DND-41 (cell line): ENCODE results near the gene SGCE.

Experiments
- ATAC-seq: fragments of 200-7000 bp; cut with Tn5 transposase; 3 replicates; pipeline ENCODE4 v1.9.1; 2021; ENCODE audit warnings: low read depth; ENCODE audit not compliant: insufficient read depth
- DNase-seq: peaks from one replicate; pipeline ENCODE4 v3.0.0-alpha.2; 2020
- H2AFZ ChIP-seq: 2 replicates; pipeline ENCODE4 v1.6.0; 2012; ENCODE audit warnings: low read depth, low read length
- H3K27ac ChIP-seq: 2 replicates; pipeline ENCODE4 v1.5.1; 2012; ENCODE audit warnings: low read length, inconsistent platforms
- H3K27me3 ChIP-seq: fragments of 200-600 bp; sonication (generic); 2 replicates; pipeline ENCODE4 v1.6.0; 2012; ENCODE audit warnings: low read length, mild to moderate bottlenecking, inconsistent platforms; ENCODE audit not compliant: insufficient read depth, poor library complexity
- H3K36me3 ChIP-seq: 2 replicates; pipeline ENCODE4 v1.5.1; 2012; ENCODE audit warnings: low read length, inconsistent platforms; ENCODE audit not compliant: insufficient read depth
- H3K4me1 ChIP-seq: 2 replicates; pipeline ENCODE4 v1.5.1; 2012; ENCODE audit warnings: mild to moderate bottlenecking, low read length; ENCODE audit not compliant: insufficient read depth
- H3K4me2 ChIP-seq: 2 replicates; pipeline ENCODE4 v1.6.0; 2012; ENCODE audit warnings: mild to moderate bottlenecking, moderate library complexity, low read length, inconsistent platforms; ENCODE audit not compliant: insufficient read depth
- H3K4me3 ChIP-seq, 2 experiments: fragments of 200-600 bp in 1 of 2; shearing (Covaris generic) in 1 of 2; 2 replicates each; pipeline ENCODE4 v1.5.1; 2012 to 2016; ENCODE audit warnings: inconsistent platforms in 2 of 2, low read length in 2 of 2, mild to moderate bottlenecking in 2 of 2, low read depth in 1 of 2, moderate library complexity in 1 of 2
- H3K79me2 ChIP-seq: 2 replicates; pipeline ENCODE4 v1.6.0; 2012; ENCODE audit warnings: low read length, inconsistent platforms; ENCODE audit not compliant: insufficient read depth
- H3K9ac ChIP-seq: 2 replicates; pipeline ENCODE4 v1.6.0; 2012; ENCODE audit warnings: low read depth, mild to moderate bottlenecking, inconsistent platforms, low read length, moderate library complexity
- H3K9me3 ChIP-seq: 2 replicates; pipeline ENCODE4 v1.5.1; 2012; ENCODE audit warnings: low read length, moderate library complexity, mild to moderate bottlenecking, inconsistent platforms; ENCODE audit not compliant: insufficient read depth, severe bottlenecking
- H4K20me1 ChIP-seq: 2 replicates; pipeline ENCODE4 v1.6.0; 2012; ENCODE audit warnings: low read length; ENCODE audit not compliant: insufficient read depth
- CTCF ChIP-seq: IDR thresholded peaks from 2 replicates; pipeline ENCODE4 v1.5.1; 2012; ENCODE audit warnings: borderline replicate concordance, low read length, moderate library complexity, mild to moderate bottlenecking; ENCODE audit not compliant: poor library complexity, severe bottlenecking; ENCODE audit errors: extremely low read depth
- EZH2 ChIP-seq: IDR thresholded peaks from 3 replicates; pipeline ENCODE4 v1.6.1; 2012; ENCODE audit warnings: borderline replicate concordance, low read depth, mild to moderate bottlenecking, moderate library complexity, low read length, inconsistent platforms; ENCODE audit not compliant: severe bottlenecking

The SGCE gene

GRCh38 chr7:94655126-94655847 is 646 bp downstream of the SGCE start:
- DNase-seq: no peak
- no peak overlapping the region for H3K27ac ChIP-seq
- ATAC-seq: no peak
- H3K27me3 ChIP-seq: no peaks in the 10 kb centered on the region
- H3K4me1 ChIP-seq: no peaks in the 10 kb centered on the region
- TF ChIP-seq EZH2 (no peak), CTCF (no peak)
- H2AFZ ChIP-seq: no peak overlapping the region
- H3K9me3 ChIP-seq: peaks cover 12% of the 10 kb centered on the region
- H4K20me1 ChIP-seq: no peaks in the 10 kb centered on the region
- no peaks in the 10 kb centered on the region for H3K79me2 ChIP-seq
- H3K4me2 ChIP-seq: no peak overlapping the region
- no peaks in the 10 kb centered on the region for H3K36me3 ChIP-seq
- no peak overlapping the region for H3K9ac ChIP-seq
- H3K4me3 ChIP-seq: no peak overlapping the region

- no peaks in the 10 kb centered on the region for H3K27me3 ChIP-seq
- H3K4me1 ChIP-seq: no peaks in the 10 kb centered on the region
- no peaks in the 10 kb centered on the region for H3K79me2 ChIP-seq
- TF ChIP-seq EZH2 (no peak), CTCF (no peak)
- no peak overlapping the region for H3K4me3 ChIP-seq
- no peak overlapping the region for H3K27ac ChIP-seq
- no peak for ATAC-seq
- H2AFZ ChIP-seq: no peak overlapping the region
- no peak for DNase-seq
- H3K36me3 ChIP-seq: no peaks in the 10 kb centered on the region
- no peak overlapping the region for H3K4me2 ChIP-seq
- H4K20me1 ChIP-seq: no peaks in the 10 kb centered on the region
- no peak overlapping the region for H3K9ac ChIP-seq
- peaks cover 12% of the 10 kb centered on the region for H3K9me3 ChIP-seq
These were observed 1.2 kb downstream of the SGCE start for GRCh38 chr7:94654783-94655125.

- H2AFZ ChIP-seq: no peak overlapping the region
- no peak overlapping the region for H3K9ac ChIP-seq
- no peak overlapping the region for H3K27ac ChIP-seq
- H3K4me1 ChIP-seq: no peaks in the 10 kb centered on the region
- H3K4me3 ChIP-seq: no peak overlapping the region
- TF ChIP-seq EZH2 (no peak), CTCF (no peak)
- H3K4me2 ChIP-seq: no peak overlapping the region
- no peak for DNase-seq
- ATAC-seq: no peak
- H3K9me3 ChIP-seq: no peaks in the 10 kb centered on the region
- no peaks in the 10 kb centered on the region for H3K27me3 ChIP-seq
- H3K79me2 ChIP-seq: no peaks in the 10 kb centered on the region
- no peaks in the 10 kb centered on the region for H4K20me1 ChIP-seq
- H3K36me3 ChIP-seq: no peaks in the 10 kb centered on the region
These were observed 5.5 kb downstream of the SGCE start for GRCh38 chr7:94650147-94651051.
